Keratinocyte (primary cell): ENCODE results near the gene DPYD.

ENCODE experiments used
- EZH2 ChIP-seq: IDR thresholded peaks from one replicate; pipeline ENCODE4 v1.6.1; 2012; ENCODE audit warnings: inconsistent platforms, mild to moderate bottlenecking, low read length, moderate library complexity
- TF ChIP-seq, protein P1 (sequence below), 3 experiments: IDR thresholded peaks in 1 of 3; conservative IDR thresholded peaks in 1 of 3; optimal IDR thresholded peaks in 1 of 3; 2 replicates in 2 of 3; 3 replicates in 1 of 3; pipeline versions ENCODE3 to v1.5.1; 2011; ENCODE audit warnings: low read length in 3 of 3, mild to moderate bottlenecking in 3 of 3, moderate library complexity in 2 of 3, control low read depth in 1 of 3, inconsistent platforms in 1 of 3; ENCODE audit not compliant: insufficient read depth in 2 of 3; ENCODE audit errors: extremely low read depth in 1 of 3

- TF ChIP-seq, protein P1, sequence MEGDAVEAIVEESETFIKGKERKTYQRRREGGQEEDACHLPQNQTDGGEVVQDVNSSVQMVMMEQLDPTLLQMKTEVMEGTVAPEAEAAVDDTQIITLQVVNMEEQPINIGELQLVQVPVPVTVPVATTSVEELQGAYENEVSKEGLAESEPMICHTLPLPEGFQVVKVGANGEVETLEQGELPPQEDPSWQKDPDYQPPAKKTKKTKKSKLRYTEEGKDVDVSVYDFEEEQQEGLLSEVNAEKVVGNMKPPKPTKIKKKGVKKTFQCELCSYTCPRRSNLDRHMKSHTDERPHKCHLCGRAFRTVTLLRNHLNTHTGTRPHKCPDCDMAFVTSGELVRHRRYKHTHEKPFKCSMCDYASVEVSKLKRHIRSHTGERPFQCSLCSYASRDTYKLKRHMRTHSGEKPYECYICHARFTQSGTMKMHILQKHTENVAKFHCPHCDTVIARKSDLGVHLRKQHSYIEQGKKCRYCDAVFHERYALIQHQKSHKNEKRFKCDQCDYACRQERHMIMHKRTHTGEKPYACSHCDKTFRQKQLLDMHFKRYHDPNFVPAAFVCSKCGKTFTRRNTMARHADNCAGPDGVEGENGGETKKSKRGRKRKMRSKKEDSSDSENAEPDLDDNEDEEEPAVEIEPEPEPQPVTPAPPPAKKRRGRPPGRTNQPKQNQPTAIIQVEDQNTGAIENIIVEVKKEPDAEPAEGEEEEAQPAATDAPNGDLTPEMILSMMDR (optimal IDR thresholded peaks at IDR 0.05 in 1 of 3, IDR thresholded peaks at IDR 0.05 in 1 of 3, conservative IDR thresholded peaks at IDR 0.05 in 1 of 3; ENCODE audit: extremely low read depth in 1 of 3, insufficient read depth in 2 of 3, low read length in 3 of 3): no peak
- TF ChIP-seq EZH2: no peak
Measured at GRCh38 chr1:97338347-97338746, 582.5 kb downstream of the DPYD start.
